Measurements from ENCODE around the gene KCNK18.

DNA sequence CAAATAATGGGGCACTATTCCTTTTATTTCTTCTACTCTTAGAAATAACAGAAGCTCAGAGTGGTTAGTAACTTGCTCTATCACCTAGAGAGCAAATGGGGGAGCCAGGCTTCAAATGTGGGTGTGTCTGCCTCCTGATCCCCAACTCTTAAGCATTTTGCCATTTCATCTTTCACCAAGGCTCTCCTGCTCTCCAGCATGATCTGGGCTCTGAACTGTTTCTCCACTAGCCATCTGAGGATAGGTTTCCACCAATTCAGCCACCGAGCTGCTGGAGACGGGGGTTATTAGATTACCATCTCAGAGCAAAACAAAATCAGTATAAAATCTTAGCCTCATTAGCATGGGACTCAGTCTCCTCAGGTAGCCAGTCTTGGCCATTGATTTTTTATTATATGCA lies 39.0 kb upstream of the KCNK18 start:
- TF ChIP-seq, protein P1, sequence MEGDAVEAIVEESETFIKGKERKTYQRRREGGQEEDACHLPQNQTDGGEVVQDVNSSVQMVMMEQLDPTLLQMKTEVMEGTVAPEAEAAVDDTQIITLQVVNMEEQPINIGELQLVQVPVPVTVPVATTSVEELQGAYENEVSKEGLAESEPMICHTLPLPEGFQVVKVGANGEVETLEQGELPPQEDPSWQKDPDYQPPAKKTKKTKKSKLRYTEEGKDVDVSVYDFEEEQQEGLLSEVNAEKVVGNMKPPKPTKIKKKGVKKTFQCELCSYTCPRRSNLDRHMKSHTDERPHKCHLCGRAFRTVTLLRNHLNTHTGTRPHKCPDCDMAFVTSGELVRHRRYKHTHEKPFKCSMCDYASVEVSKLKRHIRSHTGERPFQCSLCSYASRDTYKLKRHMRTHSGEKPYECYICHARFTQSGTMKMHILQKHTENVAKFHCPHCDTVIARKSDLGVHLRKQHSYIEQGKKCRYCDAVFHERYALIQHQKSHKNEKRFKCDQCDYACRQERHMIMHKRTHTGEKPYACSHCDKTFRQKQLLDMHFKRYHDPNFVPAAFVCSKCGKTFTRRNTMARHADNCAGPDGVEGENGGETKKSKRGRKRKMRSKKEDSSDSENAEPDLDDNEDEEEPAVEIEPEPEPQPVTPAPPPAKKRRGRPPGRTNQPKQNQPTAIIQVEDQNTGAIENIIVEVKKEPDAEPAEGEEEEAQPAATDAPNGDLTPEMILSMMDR (IDR thresholded peaks at IDR 0.05; ENCODE audit: insufficient read depth, low read depth, low read length), result no peak
- TF ChIP-seq EZH2 (IDR thresholded peaks at IDR 0.05; ENCODE audit: insufficient read depth, low read length), result no peak

All from astrocyte (in vitro differentiated cells and primary cell).